ENCODE results near the gene HINFP. TPM values are rescaled to one million over a fixed set of nuclear protein-coding genes. Genes with fewer than 3 reads are reported as not detected.

The HINFP gene
- total RNA-seq, 4 donors from 2014 or later: 7.0 to 33.2 (median 13.9) TPM

- H3K27me3 ChIP-seq: no peaks in the 10 kb centered on the region
- no peaks in the 10 kb centered on the region for H3K9me3 ChIP-seq
- peaks cover 18 to 75% (median 22%) of the 10 kb centered on the region in 3 donors for H3K36me3 ChIP-seq
- DNase-seq: no peak
- peaks cover 2 to 24% (median 3%) of the 10 kb centered on the region in 3 donors for H3K4me1 ChIP-seq
- TF ChIP-seq POLR2A (IDR thresholded peaks at IDR 0.05) (no peak), CTCF (IDR thresholded peaks at IDR 0.05) (no peak)
- intact Hi-C loops (cut with DNase I): no loop called here
- peak overlapping the region in 2 of 4 donors; percentile 50 to 51 for H3K27ac ChIP-seq
- H3K4me3 ChIP-seq: peak overlapping the region in 1 of 4 donors; percentile 2
- WGBS, 2 donors: 58 to 67% methylated on average over 12 to 24 of the region's 24 CpGs
Measured at GRCh38 chr11:119115484-119116234, 5.7 kb upstream of the HINFP start.

DNA sequence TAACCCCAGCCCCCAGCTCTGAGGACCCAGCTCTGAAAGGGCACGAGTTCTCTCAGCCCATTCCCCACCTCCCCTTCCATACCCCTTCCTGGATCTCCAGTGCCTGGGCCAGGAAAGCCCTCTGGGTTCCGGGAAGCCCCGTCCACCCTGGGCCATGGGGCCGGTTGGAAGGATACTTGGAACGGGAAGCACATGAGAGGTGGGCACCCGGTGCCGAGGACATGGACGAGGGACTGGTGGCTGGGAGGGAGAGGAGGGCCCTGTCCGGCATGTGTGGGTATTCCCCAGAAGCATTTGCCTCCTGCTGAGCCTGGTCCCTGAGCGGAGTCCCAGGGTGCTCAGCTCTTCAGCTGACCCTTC, 5.2 kb upstream of the HINFP start:
- intact Hi-C loops (cut with DNase I): no loop called here
- H3K36me3 ChIP-seq: peaks cover 18 to 69% (median 22%) of the 10 kb centered on the region in 3 donors
- 90 to 95% methylated on average over 10 of the region's 10 CpGs for WGBS, 2 donors
- no peak for DNase-seq
- peaks cover 4 to 28% (median 6%) of the 10 kb centered on the region in 3 donors for H3K4me1 ChIP-seq
- H3K27me3 ChIP-seq: no peaks in the 10 kb centered on the region
- no peaks in the 10 kb centered on the region for H3K9me3 ChIP-seq
- peak overlapping the region in 2 of 4 donors; percentile 50 to 51 for H3K27ac ChIP-seq
- TF ChIP-seq POLR2A (IDR thresholded peaks at IDR 0.05) (no peak), CTCF (IDR thresholded peaks at IDR 0.05) (no peak)
- no peak overlapping the region for H3K4me3 ChIP-seq

DNA sequence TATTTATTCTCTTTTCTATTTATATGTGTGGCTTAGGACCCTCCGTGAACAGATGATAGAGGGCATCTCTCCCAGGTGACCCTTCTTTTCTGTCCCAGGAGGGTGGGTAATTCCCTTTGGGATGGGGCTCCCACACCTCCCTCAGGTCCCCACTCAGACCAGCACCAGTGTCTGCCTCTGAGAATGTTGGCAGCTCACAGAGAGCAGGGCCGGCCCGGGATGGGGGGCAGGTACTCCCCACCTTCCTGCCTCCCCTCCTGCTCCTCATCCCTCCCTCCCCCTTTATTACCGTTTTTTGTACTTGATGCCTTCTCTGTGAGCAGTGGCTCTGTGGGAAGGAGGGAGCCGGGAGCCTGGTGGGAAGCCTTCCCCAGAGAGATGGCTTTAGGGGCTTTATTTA, 4.8 kb upstream of the HINFP start:
- TF ChIP-seq CTCF (IDR thresholded peaks at IDR 0.05) (no peak), POLR2A (IDR thresholded peaks at IDR 0.05) (no peak)
- intact Hi-C loops (cut with DNase I): no loop called here
- H3K36me3 ChIP-seq: peaks cover 18 to 65% (median 22%) of the 10 kb centered on the region in 3 donors
- DNase-seq: no peak
- 77 to 83% methylated on average over 2 to 4 of the region's 5 CpGs for WGBS, 2 donors
- no peaks in the 10 kb centered on the region for H3K27me3 ChIP-seq
- H3K4me3 ChIP-seq: no peak overlapping the region
- no peaks in the 10 kb centered on the region for H3K9me3 ChIP-seq
- H3K27ac ChIP-seq: peak overlapping the region in 1 of 4 donors; percentile 50
- H3K4me1 ChIP-seq: peaks cover 4 to 26% (median 6%) of the 10 kb centered on the region in 3 donors

DNA sequence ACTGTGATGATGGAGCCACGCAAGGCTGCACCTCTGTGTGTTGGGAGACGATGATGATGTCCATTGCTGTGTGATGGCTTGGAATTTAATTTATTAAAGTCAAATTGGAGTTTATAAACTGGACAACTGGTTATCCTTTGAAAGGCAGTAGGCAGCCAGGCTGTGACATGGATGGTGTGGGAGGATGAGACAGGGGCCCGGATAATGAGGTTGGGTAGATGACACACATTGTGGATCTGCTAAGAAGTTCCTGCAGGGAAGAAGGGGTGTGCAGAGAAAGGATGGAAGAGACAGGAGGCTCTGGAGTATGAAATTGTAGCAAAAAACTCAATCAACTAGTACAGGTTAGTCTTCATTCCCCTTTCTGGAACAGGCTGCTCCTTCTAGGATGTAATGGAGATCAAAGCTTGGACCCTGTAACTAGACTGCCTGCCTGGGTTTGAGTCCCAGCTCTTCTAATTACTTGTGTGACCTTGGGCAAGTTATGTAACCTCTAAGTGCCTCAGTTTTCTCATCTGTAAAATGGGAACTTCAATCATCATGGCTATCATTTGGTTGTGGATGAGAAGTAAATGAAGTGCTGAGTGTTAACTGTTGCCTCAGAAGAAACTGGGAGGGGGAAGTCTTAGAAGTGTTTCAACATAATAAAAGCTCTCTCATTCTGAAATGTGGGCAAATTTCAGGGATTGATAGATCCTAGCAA, 4.2 kb upstream of the HINFP start:
- 83 to 98% methylated on average over 3 of the region's 3 CpGs for WGBS, 2 donors
- DNase-seq: no peak
- no peaks in the 10 kb centered on the region for H3K9me3 ChIP-seq
- H3K27ac ChIP-seq: no peak overlapping the region
- H3K27me3 ChIP-seq: no peaks in the 10 kb centered on the region
- peaks cover 15 to 60% (median 22%) of the 10 kb centered on the region in 3 donors for H3K36me3 ChIP-seq
- peaks cover 6 to 24% (median 6%) of the 10 kb centered on the region in 3 donors for H3K4me1 ChIP-seq
- TF ChIP-seq CTCF (IDR thresholded peaks at IDR 0.05) (no peak), POLR2A (IDR thresholded peaks at IDR 0.05) (no peak)
- H3K4me3 ChIP-seq: no peak overlapping the region
- intact Hi-C loops (cut with DNase I): no loop called here

DNA sequence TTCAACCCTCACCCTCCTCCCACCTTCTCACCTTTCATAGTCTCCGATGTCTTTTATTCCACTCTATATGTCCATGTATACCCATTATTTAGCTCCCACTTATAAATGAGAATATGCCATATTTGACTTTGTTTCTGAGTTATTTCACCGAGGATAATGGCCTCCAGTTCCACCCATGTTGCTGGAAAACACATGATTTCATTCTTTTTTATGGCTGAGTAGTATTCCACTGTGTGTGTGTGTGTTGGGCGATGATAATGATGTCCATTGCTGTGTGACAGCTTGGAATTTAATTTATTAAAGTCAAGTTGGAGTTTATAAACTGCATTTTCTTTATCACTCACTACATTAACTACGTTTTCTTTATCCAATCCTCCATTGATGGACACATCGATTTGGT, 3.2 kb upstream of the HINFP start:
- TF ChIP-seq POLR2A (IDR thresholded peaks at IDR 0.05) (no peak), CTCF (IDR thresholded peaks at IDR 0.05) (no peak)
- no peaks in the 10 kb centered on the region for H3K27me3 ChIP-seq
- no peak for DNase-seq
- peaks cover 13 to 25% (median 17%) of the 10 kb centered on the region in 3 donors for H3K4me1 ChIP-seq
- intact Hi-C loops (cut with DNase I): no loop called here
- no peak overlapping the region for H3K27ac ChIP-seq
- H3K36me3 ChIP-seq: peaks cover 9 to 49% (median 16%) of the 10 kb centered on the region in 3 donors
- 94% methylated on average over 5 of the region's 5 CpGs for WGBS, 2 donors
- H3K9me3 ChIP-seq: no peaks in the 10 kb centered on the region
- no peak overlapping the region for H3K4me3 ChIP-seq
